ENCODE measurements around the gene NDUFAF2. TPM values are rescaled to one million over a fixed set of nuclear protein-coding genes. Genes with fewer than 3 reads are reported as not detected.
A peak's percentile ranks its signal among the peaks of the same experiment; 100 is the strongest.

The NDUFAF2 gene
- total RNA-seq, 6 experiments from 2014 or later = 40.4 to 57.3 (median 51.5) TPM

DNA sequence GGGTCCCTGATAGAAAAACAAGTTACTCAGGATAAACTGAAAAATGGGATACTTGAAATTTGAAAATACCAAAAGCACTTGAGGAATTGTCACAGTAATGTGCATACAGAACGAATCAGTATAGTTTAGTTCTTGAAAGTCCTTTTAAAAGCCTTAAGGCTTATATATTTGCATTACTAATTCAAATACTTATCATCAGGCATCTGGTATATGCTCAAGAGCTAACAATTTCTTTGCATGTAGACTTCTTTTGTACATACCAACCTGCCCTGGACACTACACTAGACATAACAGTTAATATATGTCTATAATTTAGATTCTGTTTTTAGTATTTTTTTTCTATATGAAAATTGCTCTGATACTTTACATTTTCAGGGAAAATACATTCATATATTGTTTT is 174.1 kb downstream of the NDUFAF2 start:
- no peaks in the 10 kb centered on the region for H3K36me3 Mint-ChIP-seq (ENCODE audit: low read depth)
- no peak for DNase-seq
- no peaks in the 10 kb centered on the region for H3K27me3 Mint-ChIP-seq (ENCODE audit: insufficient read depth)
- H3K9me3 Mint-ChIP-seq = no peaks in the 10 kb centered on the region
- H3K27ac Mint-ChIP-seq = no peak overlapping the region
- H3K4me3 Mint-ChIP-seq = no peak overlapping the region
- peaks cover 18% of the 10 kb centered on the region for H3K4me1 Mint-ChIP-seq (ENCODE audit: low read depth)
- TF ChIP-seq, protein P1, sequence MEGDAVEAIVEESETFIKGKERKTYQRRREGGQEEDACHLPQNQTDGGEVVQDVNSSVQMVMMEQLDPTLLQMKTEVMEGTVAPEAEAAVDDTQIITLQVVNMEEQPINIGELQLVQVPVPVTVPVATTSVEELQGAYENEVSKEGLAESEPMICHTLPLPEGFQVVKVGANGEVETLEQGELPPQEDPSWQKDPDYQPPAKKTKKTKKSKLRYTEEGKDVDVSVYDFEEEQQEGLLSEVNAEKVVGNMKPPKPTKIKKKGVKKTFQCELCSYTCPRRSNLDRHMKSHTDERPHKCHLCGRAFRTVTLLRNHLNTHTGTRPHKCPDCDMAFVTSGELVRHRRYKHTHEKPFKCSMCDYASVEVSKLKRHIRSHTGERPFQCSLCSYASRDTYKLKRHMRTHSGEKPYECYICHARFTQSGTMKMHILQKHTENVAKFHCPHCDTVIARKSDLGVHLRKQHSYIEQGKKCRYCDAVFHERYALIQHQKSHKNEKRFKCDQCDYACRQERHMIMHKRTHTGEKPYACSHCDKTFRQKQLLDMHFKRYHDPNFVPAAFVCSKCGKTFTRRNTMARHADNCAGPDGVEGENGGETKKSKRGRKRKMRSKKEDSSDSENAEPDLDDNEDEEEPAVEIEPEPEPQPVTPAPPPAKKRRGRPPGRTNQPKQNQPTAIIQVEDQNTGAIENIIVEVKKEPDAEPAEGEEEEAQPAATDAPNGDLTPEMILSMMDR (IDR thresholded peaks at IDR 0.05) = no peak

- Mint-ChIP-seq H3K4me3 (no peak overlapping the region), H3K36me3 (ENCODE audit: low read depth) (no peaks in the 10 kb centered on the region), H3K4me1 (ENCODE audit: low read depth) (peaks cover 18% of the 10 kb centered on the region), H3K27ac (no peak overlapping the region), H3K9me3 (no peaks in the 10 kb centered on the region), H3K27me3 (ENCODE audit: insufficient read depth) (no peaks in the 10 kb centered on the region)
- no peak for DNase-seq
- TF ChIP-seq, protein P1 (IDR thresholded peaks at IDR 0.05) = no peak
Measured at GRCh38 chr5:61120534-61120933, 175.5 kb downstream of the NDUFAF2 start.

GRCh38 chr5:61123145-61123544 is 178.1 kb downstream of the NDUFAF2 start:
- peaks cover 9% of the 10 kb centered on the region for H3K36me3 Mint-ChIP-seq (ENCODE audit: low read depth)
- H3K27me3 Mint-ChIP-seq (ENCODE audit: insufficient read depth) = no peaks in the 10 kb centered on the region
- no peak overlapping the region for H3K4me3 Mint-ChIP-seq
- TF ChIP-seq, protein P1 (IDR thresholded peaks at IDR 0.05) = no peak
- no peak for DNase-seq
- no peak overlapping the region for H3K27ac Mint-ChIP-seq
- H3K4me1 Mint-ChIP-seq (ENCODE audit: low read depth) = peaks cover 18% of the 10 kb centered on the region
- no peaks in the 10 kb centered on the region for H3K9me3 Mint-ChIP-seq

GRCh38 chr5:61130289-61130688 is 185.3 kb downstream of the NDUFAF2 start:
- no peak for DNase-seq
- H3K4me1 Mint-ChIP-seq (ENCODE audit: low read depth) = peaks cover 10% of the 10 kb centered on the region
- no peak overlapping the region for H3K4me3 Mint-ChIP-seq
- peaks cover 9% of the 10 kb centered on the region for H3K36me3 Mint-ChIP-seq (ENCODE audit: low read depth)
- H3K9me3 Mint-ChIP-seq = no peaks in the 10 kb centered on the region
- TF ChIP-seq, protein P1 (IDR thresholded peaks at IDR 0.05) = no peak
- H3K27me3 Mint-ChIP-seq (ENCODE audit: insufficient read depth) = no peaks in the 10 kb centered on the region
- H3K27ac Mint-ChIP-seq = no peak overlapping the region

- TF ChIP-seq, protein P1 (IDR thresholded peaks at IDR 0.05) = peak; percentile 36; the same call in 1 of the 2 replicates
- H3K4me1 Mint-ChIP-seq (ENCODE audit: low read depth) = peaks cover 10% of the 10 kb centered on the region
- no peak overlapping the region; the same call in 1 of the 2 replicates for H3K27ac Mint-ChIP-seq
- H3K9me3 Mint-ChIP-seq = no peaks in the 10 kb centered on the region
- no peaks in the 10 kb centered on the region for H3K36me3 Mint-ChIP-seq (ENCODE audit: low read depth)
- H3K27me3 Mint-ChIP-seq (ENCODE audit: insufficient read depth) = no peaks in the 10 kb centered on the region
- peak; percentile 36 for DNase-seq
- H3K4me3 Mint-ChIP-seq = no peak overlapping the region
Measured at GRCh38 chr5:61132559-61132958, 187.6 kb downstream of the NDUFAF2 start.

GRCh38 chr5:61137835-61138234 is 192.8 kb downstream of the NDUFAF2 start:
- Mint-ChIP-seq H3K9me3 (no peaks in the 10 kb centered on the region), H3K36me3 (ENCODE audit: low read depth) (no peaks in the 10 kb centered on the region), H3K4me3 (no peak overlapping the region), H3K27ac (no peak overlapping the region), H3K4me1 (ENCODE audit: low read depth) (peaks cover 2% of the 10 kb centered on the region), H3K27me3 (ENCODE audit: insufficient read depth) (no peaks in the 10 kb centered on the region)
- TF ChIP-seq, protein P1 (IDR thresholded peaks at IDR 0.05) = no peak
- no peak for DNase-seq
